ENCODE results near the gene ALDH3B1. TPM values are rescaled to one million over a fixed set of nuclear protein-coding genes. Genes with fewer than 3 reads are reported as not detected.

Gene ALDH3B1
- total and polyA plus RNA-seq, 2 donors (not counting 3 experiments of a cell fraction or from before 2014, with no cell fraction given), result 0.13 to 1.0 TPM

DNA sequence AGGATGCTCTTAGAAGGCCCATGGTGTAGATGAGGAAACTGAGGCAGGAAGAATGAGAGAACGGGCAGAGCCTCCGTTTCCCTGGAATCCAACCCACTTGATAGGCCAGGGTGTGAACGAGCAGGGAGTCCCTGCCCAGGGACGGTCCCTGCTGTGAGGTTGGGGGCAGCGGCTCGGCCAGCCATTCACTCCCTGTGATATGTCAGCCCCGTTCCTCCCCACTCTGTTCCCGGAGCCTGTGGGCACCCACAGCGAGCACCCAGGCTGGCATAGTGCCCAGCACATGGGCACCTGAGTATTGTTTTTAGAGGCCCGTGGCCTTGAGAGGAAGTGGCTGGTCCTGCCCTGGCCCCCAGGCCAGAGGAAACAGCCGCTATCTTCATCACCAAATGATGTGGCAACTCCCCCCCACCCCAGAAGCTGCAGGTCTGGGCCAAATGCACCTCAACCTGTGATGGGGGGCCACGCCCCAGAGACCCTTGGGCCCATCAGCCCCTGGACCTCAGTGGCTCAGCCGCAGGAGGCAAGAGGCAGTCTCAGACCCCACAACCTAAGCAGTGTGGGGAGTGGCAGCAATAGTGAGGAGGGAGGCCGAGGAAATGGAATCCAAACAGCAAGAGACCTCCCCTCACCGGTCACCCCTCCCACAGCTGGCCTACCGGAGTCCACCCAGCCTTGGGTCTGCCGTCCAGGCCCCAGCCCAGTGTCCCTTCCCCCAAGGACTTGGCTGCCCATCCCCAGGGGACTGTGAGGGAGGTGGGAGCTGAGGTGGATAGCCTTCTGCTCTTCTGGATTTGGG is 2.1 kb downstream of the ALDH3B1 start:
- no TSS peak for BruUV-seq (replicated peaks)
- no peak overlapping the region for H3K27ac ChIP-seq (ENCODE audit: insufficient read depth, low read depth, low read length)
- H3K4me1 ChIP-seq (ENCODE audit: control insufficient read depth, extremely low read depth, insufficient read depth, low read length), result peaks cover 11% of the 10 kb centered on the region
- DNase-seq (ENCODE audit: low read depth, low spot score) (no peak), FAIRE-seq (no peak)
- dilution Hi-C loops (cut with MboI; ENCODE audit: extremely low pct_ligation_motif_present, low sequenced_read_pairs) (no loop called here), intact Hi-C loops (cut with micrococcal nuclease) (no loop called here)
- no peaks in the 10 kb centered on the region for H3K79me2 ChIP-seq (ENCODE audit: control insufficient read depth, insufficient read depth, low read length)
- H4K20me1 ChIP-seq (replicated peaks; ENCODE audit: control insufficient read depth, extremely low read depth, insufficient read depth, low read length), result no peaks in the 10 kb centered on the region
- no peak overlapping the region for H3K4me2 ChIP-seq (ENCODE audit: insufficient read depth, low read length)
- no peaks in the 10 kb centered on the region for H3K9me3 ChIP-seq (replicated peaks; ENCODE audit: control insufficient read depth, insufficient read depth, low read length)
- H3K27me3 ChIP-seq (ENCODE audit: control insufficient read depth in 2 of 2, insufficient read depth in 2 of 2, low read length in 2 of 2), result no peaks in the 10 kb centered on the region
- TF ChIP-seq POLR2AphosphoS5 (IDR thresholded peaks at IDR 0.05; ENCODE audit: insufficient read depth, low read depth, low read length) (no peak), GATA2 (IDR thresholded peaks at IDR 0.05; ENCODE audit: insufficient read depth, insufficient read length, low read depth, low read length) (no peak), FOS (IDR thresholded peaks at IDR 0.05; ENCODE audit: borderline replicate concordance, insufficient read depth, low read length) (no peak), JUN (IDR thresholded peaks at IDR 0.05; ENCODE audit: borderline replicate concordance, insufficient read depth, insufficient read length, low read depth) (no peak), MAX (IDR thresholded peaks at IDR 0.05; ENCODE audit: insufficient read depth, insufficient read length) (no peak), EZH2 (IDR thresholded peaks at IDR 0.05; ENCODE audit: borderline replicate concordance, low read depth, low read length, severe bottlenecking) (no peak), MYC (IDR thresholded peaks at IDR 0.05; ENCODE audit: low read depth, low read length) (no peak), POLR2A (IDR thresholded peaks at IDR 0.05; ENCODE audit: low read depth, low read length) (no peak)
- TF ChIP-seq, protein P1, sequence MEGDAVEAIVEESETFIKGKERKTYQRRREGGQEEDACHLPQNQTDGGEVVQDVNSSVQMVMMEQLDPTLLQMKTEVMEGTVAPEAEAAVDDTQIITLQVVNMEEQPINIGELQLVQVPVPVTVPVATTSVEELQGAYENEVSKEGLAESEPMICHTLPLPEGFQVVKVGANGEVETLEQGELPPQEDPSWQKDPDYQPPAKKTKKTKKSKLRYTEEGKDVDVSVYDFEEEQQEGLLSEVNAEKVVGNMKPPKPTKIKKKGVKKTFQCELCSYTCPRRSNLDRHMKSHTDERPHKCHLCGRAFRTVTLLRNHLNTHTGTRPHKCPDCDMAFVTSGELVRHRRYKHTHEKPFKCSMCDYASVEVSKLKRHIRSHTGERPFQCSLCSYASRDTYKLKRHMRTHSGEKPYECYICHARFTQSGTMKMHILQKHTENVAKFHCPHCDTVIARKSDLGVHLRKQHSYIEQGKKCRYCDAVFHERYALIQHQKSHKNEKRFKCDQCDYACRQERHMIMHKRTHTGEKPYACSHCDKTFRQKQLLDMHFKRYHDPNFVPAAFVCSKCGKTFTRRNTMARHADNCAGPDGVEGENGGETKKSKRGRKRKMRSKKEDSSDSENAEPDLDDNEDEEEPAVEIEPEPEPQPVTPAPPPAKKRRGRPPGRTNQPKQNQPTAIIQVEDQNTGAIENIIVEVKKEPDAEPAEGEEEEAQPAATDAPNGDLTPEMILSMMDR (IDR thresholded peaks at IDR 0.05; ENCODE audit: extremely low read depth in 1 of 2, insufficient read depth in 1 of 2, low read depth in 1 of 2, low read length in 2 of 2), result no peak
- no peaks in the 10 kb centered on the region for H3K9me1 ChIP-seq (replicated peaks; ENCODE audit: control insufficient read depth, extremely low read depth, insufficient read depth, low read length)
- H2AFZ ChIP-seq (ENCODE audit: low read depth, low read length), result no peak overlapping the region
- no peak overlapping the region for H3K9ac ChIP-seq (replicated peaks; ENCODE audit: extremely low read depth, insufficient read depth, low read length)
- no peak overlapping the region for H3K4me3 ChIP-seq (replicated peaks in 1 of 3; ENCODE audit: insufficient read depth in 1 of 3, low read depth in 1 of 3, low read length in 3 of 3)
- ChIA-PET POLR2A (no interaction called here), CTCF (no interaction called here)
- no peaks in the 10 kb centered on the region for H3K36me3 ChIP-seq (ENCODE audit: control insufficient read depth in 2 of 2, extremely low read depth in 1 of 2, insufficient read depth in 2 of 2, low read length in 2 of 2)

Measured in endothelial cell of umbilical vein (primary cell).